Gastrocnemius medialis (tissue), 4 donors: ENCODE results near the gene GFRA3.

Source experiments
- CTCF ChIP-seq, 5 experiments: fragments of 450-650 bp in 3 of 5; fragments of 200-600 bp in 2 of 5; sonication (generic) in 2 of 5; IDR thresholded peaks in 4 of 5; conservative IDR thresholded peaks in 1 of 5; 1 replicate in 4 of 5; 2 replicates in 1 of 5; pipeline ENCODE4 v1.5.1; 2016 to 2019; ENCODE audit warnings: antibody characterized with exemption in 5 of 5, mild to moderate bottlenecking in 3 of 5, moderate library complexity in 3 of 5
- POLR2A ChIP-seq, 2 donors: fragments of 450-650 bp; IDR thresholded peaks; one replicate each; pipeline ENCODE4 v1.6.1; 2017; ENCODE audit warnings: antibody characterized with exemption in 2 of 2, mild to moderate bottlenecking in 2 of 2, moderate library complexity in 2 of 2

GRCh38 chr5:138287246-138287645 lies 12.8 kb upstream of the GFRA3 start:
- TF ChIP-seq CTCF (IDR thresholded peaks at IDR 0.05 in 4 of 5, conservative IDR thresholded peaks at IDR 0.05 in 1 of 5) (no peak), POLR2A (IDR thresholded peaks at IDR 0.05) (no peak)
